GM23248 (cell line): ENCODE results near the gene TMCC1. TPM values are rescaled to one million over a fixed set of nuclear protein-coding genes. Genes with fewer than 3 reads are reported as not detected.

ENCODE experiments used
- DNase-seq: peaks from one replicate; pipeline ENCODE4 v3.0.0-alpha.2; 2015
- H2AFZ ChIP-seq: fragments of 200-600 bp; sonication (generic); 2 replicates; pipeline ENCODE4 v1.6.1; 2016; ENCODE audit warnings: antibody characterized with exemption
- H3F3A ChIP-seq: fragments of 200-600 bp; sonication (generic); 2 replicates; pipeline ENCODE4 v1.6.1; 2016; ENCODE audit warnings: mild to moderate bottlenecking, antibody characterized with exemption, mixed run types; ENCODE audit not compliant: insufficient read depth
- H3K27ac ChIP-seq: fragments of 200-600 bp; sonication (generic); 2 replicates; pipeline ENCODE4 v1.5.1; 2016; ENCODE audit warnings: mild to moderate bottlenecking
- H3K27me3 ChIP-seq: fragments of 200-600 bp; sonication (generic); replicated peaks from 2 replicates; pipeline ENCODE4 v1.6.1; 2016; ENCODE audit warnings: mild to moderate bottlenecking; ENCODE audit not compliant: insufficient read depth
- H3K36me3 ChIP-seq: fragments of 200-600 bp; sonication (generic); 2 replicates; pipeline ENCODE4 v1.6.1; 2016; ENCODE audit warnings: low read depth, mild to moderate bottlenecking
- H3K4me1 ChIP-seq: fragments of 200-600 bp; sonication (generic); 2 replicates; pipeline ENCODE4 v1.6.1; 2016; ENCODE audit warnings: mild to moderate bottlenecking; ENCODE audit not compliant: insufficient read depth
- H3K4me2 ChIP-seq: fragments of 200-600 bp; sonication (generic); one replicate; pipeline ENCODE4 v1.6.1; 2016; ENCODE audit warnings: mild to moderate bottlenecking; ENCODE audit not compliant: unreplicated experiment
- H3K4me3 ChIP-seq: fragments of 200-600 bp; sonication (generic); 2 replicates; pipeline ENCODE4 v1.5.1; 2016; ENCODE audit warnings: mild to moderate bottlenecking
- H3K79me2 ChIP-seq: fragments of 200-600 bp; sonication (generic); 2 replicates; pipeline ENCODE4 v1.6.1; 2016; ENCODE audit warnings: mild to moderate bottlenecking; ENCODE audit not compliant: insufficient read depth
- H3K9ac ChIP-seq: fragments of 200-600 bp; sonication (generic); 2 replicates; pipeline ENCODE4 v1.6.1; 2016; ENCODE audit warnings: mild to moderate bottlenecking
- H3K9me2 ChIP-seq: fragments of 200-600 bp; sonication (generic); 2 replicates; pipeline ENCODE4 v1.6.1; 2016; ENCODE audit warnings: mixed run types, mild to moderate bottlenecking, moderate library complexity; ENCODE audit not compliant: insufficient read depth
- H3K9me3 ChIP-seq: fragments of 200-600 bp; sonication (generic); one replicate; pipeline ENCODE4 v1.6.1; 2017; ENCODE audit warnings: low read depth
- H4K20me1 ChIP-seq: fragments of 200-600 bp; sonication (generic); 2 replicates; pipeline ENCODE4 v1.6.0; 2016; ENCODE audit not compliant: insufficient read depth
- EZH2 ChIP-seq: fragments of 200-600 bp; sonication (generic); IDR thresholded peaks from 2 replicates; pipeline ENCODE4 v1.6.1; 2018; ENCODE audit warnings: antibody characterized with exemption, mild to moderate bottlenecking; ENCODE audit not compliant: insufficient read depth, poor library complexity, severe bottlenecking
- EZH2phosphoT487 ChIP-seq: fragments of 200-600 bp; sonication (generic); IDR thresholded peaks from 2 replicates; pipeline ENCODE4 v1.6.1; 2018; ENCODE audit warnings: antibody characterized with exemption, moderate library complexity, mild to moderate bottlenecking, low read depth; ENCODE audit not compliant: insufficient read depth
- WGBS, 2 experiments: methylation state at CpG; one replicate each; pipeline ENCODE4 v1.1.6; 2015 to 2017; ENCODE audit warnings: low lambda C conversion rate in 2 of 2, low coverage in 1 of 2; ENCODE audit errors: missing lambda C conversion rate in 2 of 2; 5-methylcytosine and 5-hydroxymethylcytosine counted together
- in situ Hi-C: fragments of 300-500 bp; cut with MboI; formaldehyde crosslinking; loops from 2 replicates; pipeline ENCODE4 v1.15.0; 2020
- polyA plus RNA-seq: library from polyadenylated mRNA; unstranded; fragments of >200 nt; fragmentation: Nextera tagmentation; extraction: Ambion mirVana; gene quantifications from 2 replicates; pipeline ENCODE4 v1.2.1, GENCODE V29; 2016
- total RNA-seq: library from RNA; depleted of rRNA; stranded (reverse); fragments of >200 nt; shearing (Covaris generic); gene quantifications from 2 replicates; pipeline ENCODE4 v1.2.3, GENCODE V29; 2014

Gene TMCC1
- total and polyA plus RNA-seq, 2 experiments from 2014 or later, result 4.0 to 11.1 TPM

DNA sequence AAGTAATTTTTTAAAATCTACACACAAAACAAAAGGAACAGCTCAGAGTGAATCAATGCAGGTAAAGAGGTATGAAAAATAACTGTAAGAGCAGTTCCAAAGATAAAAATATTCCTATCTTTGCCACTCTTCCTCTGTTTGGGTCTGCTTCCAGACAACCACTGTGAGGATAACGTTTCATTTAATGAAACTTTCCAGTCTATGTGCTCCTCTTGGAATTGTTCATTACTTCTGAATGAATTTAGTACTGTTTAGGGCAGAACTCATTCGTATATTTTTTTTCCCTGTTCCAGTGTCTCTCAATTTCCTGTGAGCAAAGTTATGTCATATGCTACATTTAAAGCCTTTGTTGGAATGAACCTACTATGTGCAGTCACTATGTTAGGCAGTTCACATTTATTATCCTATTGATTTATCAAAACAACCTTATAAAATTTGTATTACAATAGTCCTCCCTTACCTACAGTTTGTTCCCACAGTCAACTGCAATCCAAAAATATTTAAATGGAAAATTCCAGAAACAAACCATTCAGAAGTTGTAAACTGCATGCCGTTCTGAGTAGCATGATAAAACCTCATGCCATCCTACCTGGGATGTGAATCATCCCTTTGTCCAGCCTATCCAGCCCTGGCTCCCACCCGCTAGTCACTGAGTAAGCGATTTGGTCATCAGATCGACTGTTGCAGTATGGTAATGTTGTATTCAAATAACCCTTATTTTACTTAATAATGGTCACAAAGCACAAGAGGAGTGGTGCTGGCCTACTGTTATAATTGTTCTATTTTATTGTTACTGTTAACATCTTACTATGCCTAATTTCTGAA lies 98.1 kb downstream of the TMCC1 start:
- Histone ChIP-seq H3K27me3 (no peaks in the 10 kb centered on the region), H3K4me3 (peak overlapping the region; percentile 30; the same call in 1 of the 2 replicates), H4K20me1 (no peaks in the 10 kb centered on the region), H3K36me3 (no peaks in the 10 kb centered on the region), H2AFZ (no peak overlapping the region), H3K4me2 (peak overlapping the region; percentile 59), H3K79me2 (peaks cover 7% of the 10 kb centered on the region; the same call in 1 of the 2 replicates), H3K4me1 (peaks cover 33% of the 10 kb centered on the region), H3F3A (peaks cover 16% of the 10 kb centered on the region), H3K9ac (no peak overlapping the region), H3K9me2 (no peaks in the 10 kb centered on the region), H3K9me3 (no peaks in the 10 kb centered on the region), H3K27ac (peak overlapping the region; percentile 27)
- WGBS, 2 experiments, result 46 to 50% methylated on average over 6 of the region's 6 CpGs
- no peak for TF ChIP-seq EZH2
- TF ChIP-seq EZH2phosphoT487, result no peak
- DNase-seq, result peak; percentile 80
- in situ Hi-C loops, result no loop called here

GRCh38 chr3:129794311-129795185 lies 99.0 kb downstream of the TMCC1 start:
- Histone ChIP-seq H3K27me3 (no peaks in the 10 kb centered on the region), H3K36me3 (no peaks in the 10 kb centered on the region), H3K9me3 (no peaks in the 10 kb centered on the region), H3K27ac (peak overlapping the region; percentile 27), H3F3A (peaks cover 16% of the 10 kb centered on the region), H3K9me2 (no peaks in the 10 kb centered on the region), H3K4me2 (peak overlapping the region; percentile 59), H3K4me1 (peaks cover 33% of the 10 kb centered on the region), H2AFZ (no peak overlapping the region), H3K79me2 (peaks cover 13% of the 10 kb centered on the region; the same call in 1 of the 2 replicates), H3K9ac (no peak overlapping the region), H4K20me1 (no peaks in the 10 kb centered on the region), H3K4me3 (peak overlapping the region; percentile 30; the same call in 1 of the 2 replicates)
- TF ChIP-seq EZH2phosphoT487, result no peak
- no peak for TF ChIP-seq EZH2
- peak; percentile 53 for DNase-seq
- in situ Hi-C loops, result no loop called here
- 26 to 34% methylated on average over 14 of the region's 14 CpGs for WGBS, 2 experiments

DNA sequence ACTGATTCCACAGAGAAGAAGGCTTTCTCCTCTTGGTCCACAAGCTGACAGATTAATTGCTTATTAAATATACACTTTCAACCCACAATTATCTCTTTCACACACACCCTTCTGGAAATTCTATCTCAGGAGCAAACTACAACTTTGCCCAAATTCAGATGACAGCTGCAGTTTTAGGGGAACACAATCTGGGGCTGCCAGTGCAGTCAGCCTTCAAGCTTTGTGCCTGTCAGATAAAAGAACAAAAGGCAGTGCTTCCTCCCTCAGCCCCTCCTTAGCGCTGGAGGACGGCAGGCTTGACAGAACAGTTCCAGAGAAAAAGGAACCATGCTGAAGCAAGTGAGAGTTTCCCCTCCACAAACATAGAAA lies 99.6 kb downstream of the TMCC1 start:
- peaks cover 13% of the 10 kb centered on the region; the same call in 1 of the 2 replicates for H3K79me2 ChIP-seq
- no peaks in the 10 kb centered on the region for H3K9me3 ChIP-seq
- DNase-seq, result no peak
- no peaks in the 10 kb centered on the region for H4K20me1 ChIP-seq
- H3K27ac ChIP-seq, result no peak overlapping the region
- WGBS, 2 experiments, result 51 to 54% methylated on average over 2 of the region's 2 CpGs
- H3K4me3 ChIP-seq, result peak overlapping the region; percentile 2; the same call in 1 of the 2 replicates
- peaks cover 33% of the 10 kb centered on the region for H3K4me1 ChIP-seq
- peaks cover 16% of the 10 kb centered on the region for H3F3A ChIP-seq
- no peak for TF ChIP-seq EZH2
- no peak for TF ChIP-seq EZH2phosphoT487
- no peaks in the 10 kb centered on the region for H3K36me3 ChIP-seq
- in situ Hi-C loops, result no loop called here
- no peak overlapping the region for H2AFZ ChIP-seq
- no peaks in the 10 kb centered on the region for H3K9me2 ChIP-seq
- peak overlapping the region; percentile 59 for H3K4me2 ChIP-seq
- no peak overlapping the region for H3K9ac ChIP-seq
- no peaks in the 10 kb centered on the region for H3K27me3 ChIP-seq

- no peaks in the 10 kb centered on the region for H3K9me3 ChIP-seq
- peaks cover 33% of the 10 kb centered on the region for H3K4me1 ChIP-seq
- H3K27ac ChIP-seq, result no peak overlapping the region
- H3K36me3 ChIP-seq, result no peaks in the 10 kb centered on the region
- no peak overlapping the region for H3K4me3 ChIP-seq
- no peaks in the 10 kb centered on the region for H3K27me3 ChIP-seq
- no peak overlapping the region for H3K9ac ChIP-seq
- DNase-seq, result peak; percentile 31
- H2AFZ ChIP-seq, result no peak overlapping the region
- H3K9me2 ChIP-seq, result no peaks in the 10 kb centered on the region
- H3K4me2 ChIP-seq, result no peak overlapping the region
- peaks cover 17% of the 10 kb centered on the region; the same call in 1 of the 2 replicates for H3K79me2 ChIP-seq
- in situ Hi-C loops, result no loop called here
- TF ChIP-seq EZH2 (no peak), EZH2phosphoT487 (no peak)
- peaks cover 16% of the 10 kb centered on the region for H3F3A ChIP-seq
- no peaks in the 10 kb centered on the region for H4K20me1 ChIP-seq
- 96 to 100% methylated on average over 1 of the region's 1 CpG for WGBS, 2 experiments
These were observed 100.2 kb downstream of the TMCC1 start for GRCh38 chr3:129793319-129793718.
